RWPE1 (cell line): ENCODE data around the gene OR2L2.
"Not testable (repeated sequence)": the region's sequence is repeated elsewhere in the genome, so short reads cannot be mapped to it uniquely, and the experiment has no call there.

ENCODE experiments used
- CTCF ChIA-PET: fragments of 350-600 bp; sonication (Branson Sonifier 250); formaldehyde crosslinking; extraction: SDS; loops from one replicate; lab custom pipeline; 2021; lab: Yijun Ruan, JAX
- POLR2A ChIA-PET: fragments of 400-600 bp; formaldehyde crosslinking; extraction: SDS; loops from one replicate; lab custom pipeline; 2020; ENCODE audit warnings: antibody characterized with exemption; ENCODE audit not compliant: low non-redundant PET; lab: Yijun Ruan, JAX
- DNase-seq: peaks from one replicate; pipeline ENCODE4 v3.0.0; 2012; ENCODE audit warnings: low spot score
- H3K27ac ChIP-seq: fragments of 450-650 bp; 2 replicates; pipeline ENCODE4 v1.5.1; 2017
- CTCF ChIP-seq: fragments of 450-650 bp; conservative IDR thresholded peaks from 2 replicates; pipeline ENCODE4 v1.5.1; 2017; ENCODE audit warnings: low read depth, mild to moderate bottlenecking

Gene OR2L2

DNA sequence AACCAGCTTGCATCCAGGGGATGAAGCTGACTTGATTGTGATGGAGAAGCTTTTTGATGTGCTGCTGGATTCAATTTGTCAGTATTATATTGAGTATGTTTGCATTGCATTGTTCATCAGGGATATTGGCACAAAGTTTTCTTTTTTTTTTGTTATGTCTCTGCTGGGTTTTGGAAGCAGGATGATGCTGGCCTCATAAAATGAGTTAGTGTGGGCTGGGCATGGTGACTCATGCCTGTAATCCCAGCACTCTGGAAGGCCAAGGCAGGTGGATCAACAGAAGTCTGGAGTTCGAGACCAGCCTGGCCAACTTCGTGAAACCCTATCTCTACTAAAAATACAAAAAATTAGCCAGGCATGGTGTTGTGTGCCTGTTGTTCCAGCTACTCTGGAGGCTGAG, 25.4 kb downstream of the OR2L2 start:
- POLR2A ChIA-PET: no interaction called here
- DNase-seq: no peak
- CTCF ChIA-PET: no interaction called here
- TF ChIP-seq CTCF: no peak
- no peak overlapping the region for H3K27ac ChIP-seq

DNA sequence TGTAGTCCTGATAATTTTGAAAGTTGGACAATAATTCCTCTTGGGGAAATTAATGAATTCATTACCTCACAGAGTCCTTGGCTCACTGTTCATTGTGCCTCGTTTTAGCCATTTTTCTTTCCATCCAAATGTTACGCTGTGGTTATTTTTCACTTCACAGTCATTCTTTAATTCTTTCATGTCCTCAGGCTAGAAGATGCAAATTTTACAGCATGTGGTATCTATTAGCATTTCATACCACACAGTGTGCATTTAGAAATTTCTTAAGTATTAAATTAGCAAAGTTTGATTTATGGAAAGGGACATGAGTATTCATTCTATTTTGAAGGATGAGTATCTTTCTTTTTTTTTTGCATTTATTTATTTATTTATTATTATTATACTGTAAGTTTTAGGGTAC, 35.2 kb downstream of the OR2L2 start:
- ChIA-PET POLR2A (no interaction called here), CTCF (no interaction called here)
- no peak for DNase-seq
- H3K27ac ChIP-seq: no peak overlapping the region
- TF ChIP-seq CTCF: no peak

GRCh38 chr1:248065604-248066003, 35.7 kb downstream of the OR2L2 start:
- DNase-seq: no peak
- no peak for TF ChIP-seq CTCF
- CTCF ChIA-PET: no interaction called here
- no peak overlapping the region for H3K27ac ChIP-seq
- POLR2A ChIA-PET: no interaction called here

DNA sequence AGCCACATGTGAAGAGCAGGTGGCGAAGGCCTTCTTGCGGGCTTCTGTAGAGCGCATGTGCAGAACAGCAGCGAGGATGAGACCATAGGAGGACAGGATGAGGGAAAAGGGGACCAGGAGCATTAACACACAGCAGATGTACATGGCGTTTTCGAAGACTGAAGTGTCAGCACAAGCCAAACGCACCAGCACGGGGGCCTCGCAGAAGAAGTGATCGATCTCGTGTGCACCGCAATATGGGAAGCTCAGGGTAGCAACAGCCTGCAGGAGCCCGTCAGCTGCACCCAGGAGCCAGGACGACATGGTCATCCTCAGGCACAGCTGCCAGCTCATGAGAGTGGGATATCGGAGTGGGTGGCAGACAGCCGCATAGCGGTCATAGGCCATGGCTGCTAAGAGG, 54.0 kb downstream of the OR2L2 start:
- CTCF ChIA-PET, POLR2A ChIA-PET, H3K27ac ChIP-seq, DNase-seq: not testable (repeated sequence)
